GM12878 (cell line): ENCODE measurements around the gene SORBS1. TPM values are rescaled to one million over a fixed set of nuclear protein-coding genes. Genes with fewer than 3 reads are reported as not detected.

Experiments
- ATAC-seq: fragments of 200-7000 bp; cut with Tn5 transposase; 3 replicates; pipeline ENCODE4 v1.9.1; 2020; ENCODE audit warnings: mild to moderate bottlenecking, moderate library complexity
- BruUV-seq: library from RNA; stranded (reverse); fragments of 400-500 nt; replicated peaks from 2 replicates; lab custom pipeline; 2021; lab: Mats Ljungman, UMichigan
- CTCF ChIA-PET: fragments of 300-600 bp; sonication (Branson Sonifier 250); formaldehyde crosslinking; extraction: SDS; loops from one replicate; lab custom pipeline; 2021; ENCODE audit warnings: inconsistent platforms; lab: Yijun Ruan, JAX
- POLR2A ChIA-PET: fragments of 350-600 bp; formaldehyde crosslinking; extraction: SDS; loops from one replicate; lab custom pipeline; 2021; ENCODE audit warnings: inconsistent platforms; lab: Charles Lee
- RAD21 ChIA-PET: fragments of 300-600 bp; sonication (Branson Sonifier 250); formaldehyde crosslinking; loops from one replicate; lab custom pipeline; 2023; ENCODE audit warnings: antibody characterized with exemption; ENCODE audit not compliant: unreplicated experiment; lab: Charles Lee
- SMC1A ChIA-PET: fragments of 300-600 bp; sonication (Branson Sonifier 250); formaldehyde crosslinking; loops from one replicate; lab custom pipeline; 2023; ENCODE audit not compliant: unreplicated experiment, uncharacterized antibody; lab: Charles Lee
- DNase-seq: peaks from one replicate; pipeline ENCODE4 v3.0.0-alpha.2; 2011; ENCODE audit warnings: low read depth, low spot score
- FAIRE-seq: peaks from 3 replicates; lab custom pipeline; 2011; peaks lifted over from hg19 to GRCh38; lab: Jason Lieb, UNC
- H2AFZ ChIP-seq: 2 replicates; pipeline ENCODE4 v1.6.0; 2011; ENCODE audit warnings: low read depth, low read length, control low read depth; ENCODE audit not compliant: control insufficient read depth
- H3K27ac ChIP-seq: 2 replicates; pipeline ENCODE4 v1.5.1; 2011; ENCODE audit warnings: control low read depth; ENCODE audit not compliant: control insufficient read depth, insufficient read depth
- H3K27me3 ChIP-seq, 2 experiments: replicated peaks in 1 of 2; 2 replicates each; pipeline versions ENCODE4 v1.6.0 to v1.6.1; 2011; ENCODE audit warnings: low read length in 1 of 2; ENCODE audit not compliant: control insufficient read depth in 2 of 2, insufficient read depth in 2 of 2
- H3K36me3 ChIP-seq, 2 experiments: 2 replicates each; pipeline ENCODE4 v1.5.1; 2011; ENCODE audit warnings: low read length in 1 of 2; ENCODE audit not compliant: control insufficient read depth in 2 of 2, insufficient read depth in 2 of 2
- H3K4me1 ChIP-seq: 2 replicates; pipeline ENCODE4 v1.6.1; 2011; ENCODE audit warnings: mild to moderate bottlenecking, low read length, moderate library complexity, mixed read lengths; ENCODE audit not compliant: control insufficient read depth, insufficient read depth
- H3K4me2 ChIP-seq: 2 replicates; pipeline ENCODE4 v1.6.0; 2011; ENCODE audit warnings: control low read depth; ENCODE audit not compliant: control insufficient read depth, insufficient read depth
- H3K4me3 ChIP-seq: fragments of 200-600 bp; sonication (generic); 2 replicates; pipeline ENCODE4 v1.5.1; 2016
- H3K79me2 ChIP-seq: 2 replicates; pipeline ENCODE4 v1.6.0; 2011; ENCODE audit warnings: low read length; ENCODE audit not compliant: control insufficient read depth, insufficient read depth
- H3K9ac ChIP-seq: 2 replicates; pipeline ENCODE4 v1.8.0; 2011; ENCODE audit warnings: low read length, control low read depth, mixed read lengths; ENCODE audit not compliant: control insufficient read depth, insufficient read depth
- H3K9me3 ChIP-seq: replicated peaks from 3 replicates; pipeline ENCODE4 v1.5.1; 2011; ENCODE audit warnings: mild to moderate bottlenecking, low read length; ENCODE audit not compliant: control insufficient read depth, insufficient read depth
- H4K20me1 ChIP-seq: 2 replicates; pipeline ENCODE4 v1.6.0; 2011; ENCODE audit not compliant: control insufficient read depth, insufficient read depth
- ATF3 ChIP-seq: IDR thresholded peaks from 2 replicates; pipeline ENCODE4 v1.6.1; 2011; ENCODE audit warnings: low read depth, mild to moderate bottlenecking, low read length, moderate library complexity, borderline replicate concordance; ENCODE audit errors: extremely low read depth
- ATF7 ChIP-seq: fragments of 450-650 bp; IDR thresholded peaks from 2 replicates; pipeline ENCODE4 v1.6.1; 2016; ENCODE audit warnings: low read depth, mild to moderate bottlenecking
- CBX5 ChIP-seq: sonication (generic); IDR thresholded peaks from 2 replicates; pipeline ENCODE4 v1.6.1; 2016; ENCODE audit warnings: low read depth, moderate library complexity, mild to moderate bottlenecking, inconsistent platforms
- CEBPB ChIP-seq, 2 experiments: fragments of 150-350 bp in 1 of 2; IDR thresholded peaks; 2 replicates each; pipeline ENCODE4 v1.6.1; 2012 to 2014; ENCODE audit warnings: low read depth in 2 of 2, low read length in 2 of 2, borderline replicate concordance in 1 of 2, inconsistent platforms in 1 of 2
- JUNB ChIP-seq: IDR thresholded peaks from 2 replicates; pipeline ENCODE4 v1.6.1; 2016; ENCODE audit warnings: antibody characterized with exemption, mild to moderate bottlenecking
- KAT2A ChIP-seq: conservative IDR thresholded peaks from 2 replicates; pipeline ENCODE4 v1.6.1; 2011; ENCODE audit warnings: low read depth, low read length; ENCODE audit not compliant: control insufficient read depth
- MTA2 ChIP-seq: fragments of 450-650 bp; IDR thresholded peaks from 2 replicates; pipeline ENCODE4 v1.6.1; 2016; ENCODE audit warnings: low read depth, mild to moderate bottlenecking, moderate library complexity
- NR2C2 ChIP-seq: IDR thresholded peaks from 2 replicates; pipeline ENCODE4 v1.6.1; 2011; ENCODE audit warnings: borderline replicate concordance, low read depth; ENCODE audit not compliant: control insufficient read depth, insufficient read length
- SIX5 ChIP-seq: IDR thresholded peaks from 2 replicates; pipeline ENCODE4 v1.6.1; 2011; ENCODE audit warnings: mild to moderate bottlenecking, low read depth, low read length, moderate library complexity; ENCODE audit not compliant: severe bottlenecking
- SMAD1 ChIP-seq: fragments of 450-650 bp; IDR thresholded peaks from 2 replicates; pipeline ENCODE4 v1.6.1; 2018; ENCODE audit warnings: mild to moderate bottlenecking, low read depth; ENCODE audit not compliant: partially characterized antibody
- SRF ChIP-seq, 2 experiments: IDR thresholded peaks; 2 replicates each; pipeline ENCODE4 v1.6.1; 2011; ENCODE audit warnings: low read depth in 2 of 2, low read length in 2 of 2, mild to moderate bottlenecking in 1 of 2, moderate library complexity in 1 of 2
- STAT1 ChIP-seq: fragments of 450-650 bp; conservative IDR thresholded peaks from 2 replicates; pipeline ENCODE4 v1.6.1; 2014; ENCODE audit warnings: antibody characterized with exemption, mild to moderate bottlenecking
- ZSCAN29 ChIP-seq: fragments of 450-650 bp; IDR thresholded peaks from 2 replicates; pipeline ENCODE4 v1.6.1; 2017; ENCODE audit warnings: mild to moderate bottlenecking, moderate library complexity
- in situ Hi-C: fragments of 300-500 bp; cut with MboI; formaldehyde crosslinking; loops from 9 replicates; pipeline ENCODE4 v1.14.3; 2018; ENCODE audit warnings: mixed read lengths
- intact Hi-C: fragments of 100-400 bp; cut with micrococcal nuclease; formaldehyde crosslinking; loops from one replicate; pipeline ENCODE4 v1.14.2; 2022; ENCODE audit not compliant: unreplicated experiment
- polyA plus RNA-seq, 11 experiments: library from polyadenylated mRNA; depleted of rRNA in 4 of 11; unstranded in 6 of 11; stranded (reverse) in 5 of 11; fragments of >200 nt; fragmentation: Nextera tagmentation in 4 of 11; fragmentation: Illumina TruSeq in 1 of 11; extraction: Ambion mirVana in 4 of 11; extraction: Trizol in 1 of 11; gene quantifications; 1 replicate in 1 of 11; 2 replicates in 10 of 11; pipeline versions ENCODE4 v1.2.1 to v1.2.3, GENCODE V29; 2011 to 2016; ENCODE audit warnings: inconsistent platforms in 2 of 11, missing spikeins in 2 of 11, low read depth in 1 of 11
- total RNA-seq, 4 experiments: library from RNA; depleted of rRNA in 3 of 4; stranded (reverse); fragments of >200 nt in 3 of 4; fragmentation: Illumina TruSeq in 1 of 4; extraction: Trizol in 1 of 4; gene quantifications; 2 replicates each; pipeline versions ENCODE4 v1.2.1 to v1.2.3, GENCODE V29; 2013 to 2021
- TF ChIP-seq, protein P1 (sequence below): fragments of 450-650 bp; IDR thresholded peaks from 2 replicates; pipeline ENCODE4 v1.6.1; 2018; ENCODE audit warnings: borderline replicate concordance, mild to moderate bottlenecking; ENCODE audit not compliant: partially characterized antibody
- TF ChIP-seq, protein P2 (sequence below): IDR thresholded peaks from 2 replicates; pipeline ENCODE4 v1.6.1; 2011; ENCODE audit warnings: mild to moderate bottlenecking, low read depth, low read length, moderate library complexity; ENCODE audit not compliant: insufficient replicate concordance
- TF ChIP-seq, protein P3 (sequence below): fragments of 450-650 bp; IDR thresholded peaks from 2 replicates; pipeline ENCODE4 v1.6.1; 2016; ENCODE audit warnings: mild to moderate bottlenecking, moderate library complexity, borderline replicate concordance

Gene SORBS1
- total and polyA plus RNA-seq, 10 of the 15 experiments (the other 5 are each of a cell fraction or from before 2014, with no cell fraction given), result 0.13 to 0.75 (median 0.39) TPM

DNA sequence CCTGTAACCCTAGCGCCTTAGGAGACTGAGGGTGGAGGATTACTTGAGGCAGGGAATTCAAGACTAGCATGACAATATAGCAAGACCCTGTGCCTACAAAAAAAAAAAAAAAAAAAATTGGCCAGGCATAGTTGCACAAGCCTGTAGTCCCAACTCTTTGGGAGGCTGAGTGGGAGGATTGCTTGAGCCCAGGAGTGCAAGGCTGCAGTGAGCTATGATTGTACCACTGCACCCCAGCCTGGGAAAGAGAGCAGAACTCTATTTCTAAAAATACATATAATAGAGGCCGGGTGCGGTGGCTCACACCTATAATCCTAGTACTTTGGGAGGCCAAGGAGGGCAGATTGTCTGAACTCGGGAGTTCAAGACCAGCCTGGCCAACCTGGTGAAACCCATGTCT, 10.2 kb upstream of the SORBS1 start (continued):
- no peak for TF ChIP-seq SMAD1
- TF ChIP-seq, protein P1, sequence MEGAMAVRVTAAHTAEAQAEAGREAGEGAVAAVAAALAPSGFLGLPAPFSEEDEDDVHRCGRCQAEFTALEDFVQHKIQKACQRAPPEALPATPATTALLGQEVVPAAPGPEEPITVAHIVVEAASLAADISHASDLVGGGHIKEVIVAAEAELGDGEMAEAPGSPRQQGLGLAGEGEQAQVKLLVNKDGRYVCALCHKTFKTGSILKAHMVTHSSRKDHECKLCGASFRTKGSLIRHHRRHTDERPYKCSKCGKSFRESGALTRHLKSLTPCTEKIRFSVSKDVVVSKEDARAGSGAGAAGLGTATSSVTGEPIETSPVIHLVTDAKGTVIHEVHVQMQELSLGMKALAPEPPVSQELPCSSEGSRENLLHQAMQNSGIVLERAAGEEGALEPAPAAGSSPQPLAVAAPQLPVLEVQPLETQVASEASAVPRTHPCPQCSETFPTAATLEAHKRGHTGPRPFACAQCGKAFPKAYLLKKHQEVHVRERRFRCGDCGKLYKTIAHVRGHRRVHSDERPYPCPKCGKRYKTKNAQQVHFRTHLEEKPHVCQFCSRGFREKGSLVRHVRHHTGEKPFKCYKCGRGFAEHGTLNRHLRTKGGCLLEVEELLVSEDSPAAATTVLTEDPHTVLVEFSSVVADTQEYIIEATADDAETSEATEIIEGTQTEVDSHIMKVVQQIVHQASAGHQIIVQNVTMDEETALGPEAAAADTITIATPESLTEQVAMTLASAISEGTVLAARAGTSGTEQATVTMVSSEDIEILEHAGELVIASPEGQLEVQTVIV, result no peak
- TF ChIP-seq ZSCAN29, result no peak

DNA sequence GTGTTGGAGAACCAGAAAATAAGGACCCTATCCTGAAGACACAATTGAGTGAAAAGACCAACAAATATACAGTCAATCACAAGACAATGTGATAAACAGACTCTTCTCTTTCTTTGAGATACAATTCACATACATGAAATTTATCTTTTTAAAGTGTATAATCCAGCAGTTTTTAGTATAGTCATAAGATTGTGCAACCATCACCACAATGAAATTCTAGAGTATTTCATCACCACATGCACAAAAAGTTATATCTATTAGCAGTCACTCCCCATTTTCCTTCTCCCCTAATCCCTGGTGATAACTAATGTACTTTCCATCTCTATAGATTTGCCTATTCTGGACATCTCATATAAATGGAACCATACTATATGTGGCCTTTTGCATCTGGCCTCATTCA, 8.2 kb upstream of the SORBS1 start:
- Histone ChIP-seq H2AFZ (no peak overlapping the region), H3K4me3 (no peak overlapping the region), H4K20me1 (no peaks in the 10 kb centered on the region), H3K79me2 (no peaks in the 10 kb centered on the region), H3K9ac (no peak overlapping the region), H3K36me3 (no peaks in the 10 kb centered on the region), H3K27me3 (peaks cover 0 to 2% of the 10 kb centered on the region in 2 experiments; a peak in 2 of 4 replicates), H3K4me2 (no peak overlapping the region), H3K4me1 (no peaks in the 10 kb centered on the region), H3K9me3 (no peaks in the 10 kb centered on the region)
- RAD21 ChIA-PET, result no interaction called here
- SMC1A ChIA-PET, result no interaction called here
- FAIRE-seq, result no peak
- in situ Hi-C loops (no loop called here), intact Hi-C loops (no loop called here)
- CTCF ChIA-PET, result no interaction called here
- POLR2A ChIA-PET, result no interaction called here
- DNase-seq, result no peak
- BruUV-seq, result no TSS peak
- no peak for TF ChIP-seq SRF (IDR thresholded peaks at IDR 0.05; ENCODE audit: low read depth in 2 of 2, low read length in 2 of 2)
- TF ChIP-seq CEBPB (IDR thresholded peaks at IDR 0.05; ENCODE audit: borderline replicate concordance in 1 of 2, low read depth in 2 of 2, low read length in 2 of 2), result no peak
- TF ChIP-seq CBX5, result no peak
- TF ChIP-seq MTA2, result no peak
- no peak for TF ChIP-seq JUNB
- TF ChIP-seq, protein P2, sequence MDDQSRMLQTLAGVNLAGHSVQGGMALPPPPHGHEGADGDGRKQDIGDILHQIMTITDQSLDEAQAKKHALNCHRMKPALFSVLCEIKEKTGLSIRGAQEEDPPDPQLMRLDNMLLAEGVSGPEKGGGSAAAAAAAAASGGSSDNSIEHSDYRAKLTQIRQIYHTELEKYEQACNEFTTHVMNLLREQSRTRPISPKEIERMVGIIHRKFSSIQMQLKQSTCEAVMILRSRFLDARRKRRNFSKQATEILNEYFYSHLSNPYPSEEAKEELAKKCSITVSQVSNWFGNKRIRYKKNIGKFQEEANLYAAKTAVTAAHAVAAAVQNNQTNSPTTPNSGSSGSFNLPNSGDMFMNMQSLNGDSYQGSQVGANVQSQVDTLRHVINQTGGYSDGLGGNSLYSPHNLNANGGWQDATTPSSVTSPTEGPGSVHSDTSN, result no peak
- TF ChIP-seq ATF3, result no peak
- no peak for TF ChIP-seq KAT2A
- no peak for TF ChIP-seq STAT1
- TF ChIP-seq SIX5, result no peak
- TF ChIP-seq ATF7, result no peak
- TF ChIP-seq, protein P3, sequence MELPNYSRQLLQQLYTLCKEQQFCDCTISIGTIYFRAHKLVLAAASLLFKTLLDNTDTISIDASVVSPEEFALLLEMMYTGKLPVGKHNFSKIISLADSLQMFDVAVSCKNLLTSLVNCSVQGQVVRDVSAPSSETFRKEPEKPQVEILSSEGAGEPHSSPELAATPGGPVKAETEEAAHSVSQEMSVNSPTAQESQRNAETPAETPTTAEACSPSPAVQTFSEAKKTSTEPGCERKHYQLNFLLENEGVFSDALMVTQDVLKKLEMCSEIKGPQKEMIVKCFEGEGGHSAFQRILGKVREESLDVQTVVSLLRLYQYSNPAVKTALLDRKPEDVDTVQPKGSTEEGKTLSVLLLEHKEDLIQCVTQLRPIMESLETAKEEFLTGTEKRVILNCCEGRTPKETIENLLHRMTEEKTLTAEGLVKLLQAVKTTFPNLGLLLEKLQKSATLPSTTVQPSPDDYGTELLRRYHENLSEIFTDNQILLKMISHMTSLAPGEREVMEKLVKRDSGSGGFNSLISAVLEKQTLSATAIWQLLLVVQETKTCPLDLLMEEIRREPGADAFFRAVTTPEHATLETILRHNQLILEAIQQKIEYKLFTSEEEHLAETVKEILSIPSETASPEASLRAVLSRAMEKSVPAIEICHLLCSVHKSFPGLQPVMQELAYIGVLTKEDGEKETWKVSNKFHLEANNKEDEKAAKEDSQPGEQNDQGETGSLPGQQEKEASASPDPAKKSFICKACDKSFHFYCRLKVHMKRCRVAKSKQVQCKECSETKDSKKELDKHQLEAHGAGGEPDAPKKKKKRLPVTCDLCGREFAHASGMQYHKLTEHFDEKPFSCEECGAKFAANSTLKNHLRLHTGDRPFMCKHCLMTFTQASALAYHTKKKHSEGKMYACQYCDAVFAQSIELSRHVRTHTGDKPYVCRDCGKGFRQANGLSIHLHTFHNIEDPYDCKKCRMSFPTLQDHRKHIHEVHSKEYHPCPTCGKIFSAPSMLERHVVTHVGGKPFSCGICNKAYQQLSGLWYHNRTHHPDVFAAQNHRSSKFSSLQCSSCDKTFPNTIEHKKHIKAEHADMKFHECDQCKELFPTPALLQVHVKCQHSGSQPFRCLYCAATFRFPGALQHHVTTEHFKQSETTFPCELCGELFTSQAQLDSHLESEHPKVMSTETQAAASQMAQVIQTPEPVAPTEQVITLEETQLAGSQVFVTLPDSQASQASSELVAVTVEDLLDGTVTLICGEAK, result no peak
- no peak for TF ChIP-seq NR2C2
- TF ChIP-seq, all 136 proteins: peak for 0
- ATAC-seq, result no peak
- H3K27ac ChIP-seq, result no peak overlapping the region
